Measurements from ENCODE around the gene SDR39U1.

Gene SDR39U1

GRCh38 chr14:24403294-24403998 lies 39.1 kb downstream of the SDR39U1 start:
- Histone ChIP-seq H3K27ac (no peak overlapping the region), H3K27me3 (ENCODE audit: insufficient read depth, low read depth, severe bottlenecking) (no peaks in the 10 kb centered on the region), H3K36me3 (peaks cover 9% of the 10 kb centered on the region), H3K4me3 (ENCODE audit: low read depth, low read length) (no peak overlapping the region), H3K9me3 (ENCODE audit: severe bottlenecking) (no peaks in the 10 kb centered on the region)
- no peak for DNase-seq
- TF ChIP-seq, protein P1, sequence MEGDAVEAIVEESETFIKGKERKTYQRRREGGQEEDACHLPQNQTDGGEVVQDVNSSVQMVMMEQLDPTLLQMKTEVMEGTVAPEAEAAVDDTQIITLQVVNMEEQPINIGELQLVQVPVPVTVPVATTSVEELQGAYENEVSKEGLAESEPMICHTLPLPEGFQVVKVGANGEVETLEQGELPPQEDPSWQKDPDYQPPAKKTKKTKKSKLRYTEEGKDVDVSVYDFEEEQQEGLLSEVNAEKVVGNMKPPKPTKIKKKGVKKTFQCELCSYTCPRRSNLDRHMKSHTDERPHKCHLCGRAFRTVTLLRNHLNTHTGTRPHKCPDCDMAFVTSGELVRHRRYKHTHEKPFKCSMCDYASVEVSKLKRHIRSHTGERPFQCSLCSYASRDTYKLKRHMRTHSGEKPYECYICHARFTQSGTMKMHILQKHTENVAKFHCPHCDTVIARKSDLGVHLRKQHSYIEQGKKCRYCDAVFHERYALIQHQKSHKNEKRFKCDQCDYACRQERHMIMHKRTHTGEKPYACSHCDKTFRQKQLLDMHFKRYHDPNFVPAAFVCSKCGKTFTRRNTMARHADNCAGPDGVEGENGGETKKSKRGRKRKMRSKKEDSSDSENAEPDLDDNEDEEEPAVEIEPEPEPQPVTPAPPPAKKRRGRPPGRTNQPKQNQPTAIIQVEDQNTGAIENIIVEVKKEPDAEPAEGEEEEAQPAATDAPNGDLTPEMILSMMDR (IDR thresholded peaks at IDR 0.05; ENCODE audit: low read depth, low read length), result no peak

DNA sequence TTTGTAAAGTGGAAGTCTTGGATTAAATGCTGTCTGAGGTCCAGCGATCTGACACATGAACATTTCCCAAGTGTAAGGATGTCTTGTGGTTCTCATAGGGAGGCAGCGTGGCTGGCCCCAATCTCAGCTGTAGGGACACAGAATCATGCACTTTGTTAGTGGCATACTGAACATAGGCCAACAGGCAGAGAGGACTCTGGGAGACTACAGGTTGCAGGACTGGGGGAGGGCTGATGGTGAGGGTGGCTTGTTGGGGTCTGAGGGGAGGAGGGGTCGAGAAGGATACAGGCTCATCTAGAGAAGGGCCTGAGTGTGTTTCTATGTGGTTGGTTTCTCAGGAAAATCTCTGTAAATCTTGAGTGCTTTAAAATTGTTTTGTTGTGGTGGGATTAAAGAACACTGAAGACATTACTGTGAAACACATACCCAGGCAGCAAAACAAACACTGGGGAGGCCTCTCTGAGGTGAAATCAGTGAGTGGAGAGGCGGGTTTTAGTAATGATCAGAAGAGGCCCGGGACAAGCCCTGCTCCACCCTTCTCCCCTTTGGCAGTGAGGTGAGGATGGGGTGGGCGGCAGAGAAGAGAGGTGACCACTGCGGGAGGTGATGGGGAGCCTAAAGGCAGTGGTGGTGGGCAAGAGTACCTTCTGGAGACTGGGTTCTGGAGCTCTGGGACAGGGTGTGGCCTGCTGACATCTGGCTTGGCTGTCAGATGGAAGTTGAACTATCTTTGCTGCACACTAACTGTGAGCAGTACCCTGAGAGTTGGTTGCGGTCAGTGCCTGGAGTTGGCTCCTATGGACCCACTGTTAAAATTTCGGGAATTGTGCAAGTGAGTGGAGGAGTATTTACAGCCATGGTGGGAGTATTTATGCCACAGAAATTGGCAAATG lies 40.5 kb downstream of the SDR39U1 start:
- Histone ChIP-seq H3K27ac (no peak overlapping the region), H3K27me3 (ENCODE audit: insufficient read depth, low read depth, severe bottlenecking) (no peaks in the 10 kb centered on the region), H3K9me3 (ENCODE audit: severe bottlenecking) (no peaks in the 10 kb centered on the region), H3K4me3 (ENCODE audit: low read depth, low read length) (no peak overlapping the region), H3K36me3 (peaks cover 8% of the 10 kb centered on the region)
- DNase-seq, result no peak
- TF ChIP-seq, protein P1 (IDR thresholded peaks at IDR 0.05; ENCODE audit: low read depth, low read length), result no peak

DNA sequence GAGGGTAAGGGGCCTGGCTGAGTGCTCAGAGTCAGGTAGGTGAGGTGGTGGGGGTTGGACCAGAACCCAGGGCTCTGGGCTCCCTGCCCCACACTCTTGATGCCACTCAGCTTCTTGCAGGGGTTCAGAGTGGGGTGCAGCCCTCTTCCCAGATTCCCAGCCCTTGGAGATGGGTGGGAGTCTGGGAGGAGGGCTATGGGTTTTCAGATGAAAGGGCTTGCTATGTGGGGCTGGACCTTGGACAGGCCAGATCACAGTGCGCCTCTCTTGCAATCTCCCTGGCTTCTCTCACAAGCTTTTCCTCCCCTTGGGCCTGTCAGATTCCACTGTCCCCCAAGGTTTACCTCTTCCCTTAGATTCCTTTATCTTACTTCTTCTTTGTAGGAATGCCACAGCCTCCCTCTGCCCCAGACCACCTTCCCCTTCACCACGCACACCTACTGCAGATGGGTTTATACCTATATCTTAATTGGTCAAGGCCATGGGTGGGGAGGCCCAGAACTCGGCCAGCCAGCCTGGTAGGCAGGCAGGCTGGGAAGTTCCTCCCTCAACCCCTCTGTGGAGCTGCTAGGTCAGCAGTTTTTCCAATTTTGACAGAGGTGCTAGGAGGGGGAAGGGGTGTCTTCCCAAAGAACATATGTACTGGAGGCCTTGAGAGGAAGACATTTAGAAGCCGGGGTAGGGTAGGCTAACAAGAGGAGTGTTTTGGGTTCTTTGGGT lies 42.4 kb downstream of the SDR39U1 start:
- DNase-seq, result no peak
- Histone ChIP-seq H3K9me3 (ENCODE audit: severe bottlenecking) (no peaks in the 10 kb centered on the region), H3K4me3 (ENCODE audit: low read depth, low read length) (peak overlapping the region; percentile 85), H3K27me3 (ENCODE audit: insufficient read depth, low read depth, severe bottlenecking) (no peaks in the 10 kb centered on the region), H3K36me3 (peaks cover under 1% of the 10 kb centered on the region), H3K27ac (no peak overlapping the region; the same call in 1 of the 2 replicates)
- TF ChIP-seq, protein P1 (IDR thresholded peaks at IDR 0.05; ENCODE audit: low read depth, low read length), result no peak

DNA sequence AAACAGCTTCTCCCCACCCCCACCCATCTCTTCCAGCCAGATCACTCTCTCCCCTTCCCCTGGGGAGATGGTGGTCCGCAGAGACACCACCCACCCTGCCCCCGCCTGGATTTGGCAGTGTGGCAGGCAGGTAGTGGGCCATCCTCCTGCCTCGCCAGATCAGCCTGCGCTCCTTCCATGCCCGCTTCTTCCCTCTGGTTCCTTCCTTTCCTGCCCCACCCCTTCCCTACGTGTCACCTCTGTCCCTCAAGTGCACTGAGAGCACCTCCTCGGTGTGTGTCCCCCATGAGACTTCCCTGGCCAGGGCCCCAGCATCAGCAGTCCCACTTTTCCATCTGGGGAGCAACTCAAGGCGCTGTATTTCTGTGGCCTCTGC lies 43.1 kb downstream of the SDR39U1 start:
- Histone ChIP-seq H3K27ac (peak overlapping the region; percentile 71), H3K9me3 (ENCODE audit: severe bottlenecking) (no peaks in the 10 kb centered on the region), H3K4me3 (ENCODE audit: low read depth, low read length) (peak overlapping the region; percentile 85), H3K36me3 (no peaks in the 10 kb centered on the region; the same call in 1 of the 2 replicates), H3K27me3 (ENCODE audit: insufficient read depth, low read depth, severe bottlenecking) (no peaks in the 10 kb centered on the region)
- no peak for DNase-seq
- TF ChIP-seq, protein P1 (IDR thresholded peaks at IDR 0.05; ENCODE audit: low read depth, low read length), result no peak

DNA sequence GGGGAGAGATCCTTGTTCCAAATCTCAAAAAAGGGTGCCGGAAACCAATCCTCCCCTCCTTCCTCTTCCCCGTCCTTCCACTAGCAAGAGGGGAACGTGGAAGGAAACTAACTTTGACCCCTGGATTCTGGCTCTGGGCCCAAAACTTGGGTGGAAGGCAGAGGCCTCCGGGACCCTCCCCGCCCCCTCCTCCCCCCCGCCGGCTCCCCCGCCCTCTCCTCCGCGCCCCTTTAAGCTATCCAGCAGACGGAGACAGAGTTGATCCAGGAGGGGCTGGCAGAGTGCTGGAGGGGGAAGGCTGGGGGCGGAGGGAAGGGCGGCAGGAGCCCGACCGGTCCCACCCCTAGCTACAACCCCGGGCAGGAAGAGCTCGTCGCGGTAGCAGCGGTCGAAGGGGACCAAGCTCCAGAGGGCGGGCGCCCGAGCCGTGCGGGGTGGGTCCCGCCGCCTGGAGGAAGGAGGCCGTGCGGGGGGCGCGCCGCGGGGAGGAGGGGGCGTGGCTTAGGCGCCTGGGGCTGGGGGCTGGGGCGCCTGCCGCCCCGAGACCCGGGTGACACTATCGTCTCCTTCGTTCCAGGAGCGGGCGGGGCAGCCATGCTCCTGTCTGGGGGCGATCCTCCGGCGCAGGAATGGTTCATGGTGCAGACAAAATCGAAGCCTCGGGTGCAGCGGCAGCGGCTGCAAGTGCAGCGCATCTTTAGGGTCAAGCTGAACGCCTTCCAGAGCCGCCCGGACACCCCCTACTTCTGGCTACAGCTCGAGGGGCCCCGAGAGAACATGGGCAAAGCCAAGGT lies 43.7 kb downstream of the SDR39U1 start, which contains the start of gene NYNRIN:
NYNRIN (plus strand) TSS at position 351 of the 794 bp plus-strand sequence; CDS start at position 595, 244 bp downstream.
- peak within 1 kb of the TSS; percentile 85 for H3K4me3 ChIP-seq (ENCODE audit: low read depth, low read length)

More for the DNA sequence above, 43.7 kb downstream of the SDR39U1 start, which contains the start of gene NYNRIN:
- peak within 1 kb of the TSS; percentile 71 for H3K27ac ChIP-seq
- TF ChIP-seq, protein P1 (IDR thresholded peaks at IDR 0.05; ENCODE audit: low read depth, low read length), result no peak
- no peaks in the 10 kb centered on the region for H3K9me3 ChIP-seq (ENCODE audit: severe bottlenecking)
- H3K36me3 ChIP-seq, result no peaks in the 10 kb centered on the region
- peak; percentile 68 for DNase-seq
- H3K27me3 ChIP-seq (ENCODE audit: insufficient read depth, low read depth, severe bottlenecking), result no peaks in the 10 kb centered on the region
